ENCODE measurements around the gene NRTN. TPM values are rescaled to one million over a fixed set of nuclear protein-coding genes. Genes with fewer than 3 reads are reported as not detected.

Gene NRTN
- total RNA-seq, 1 donor from 2014 or later: 0.40 TPM

DNA sequence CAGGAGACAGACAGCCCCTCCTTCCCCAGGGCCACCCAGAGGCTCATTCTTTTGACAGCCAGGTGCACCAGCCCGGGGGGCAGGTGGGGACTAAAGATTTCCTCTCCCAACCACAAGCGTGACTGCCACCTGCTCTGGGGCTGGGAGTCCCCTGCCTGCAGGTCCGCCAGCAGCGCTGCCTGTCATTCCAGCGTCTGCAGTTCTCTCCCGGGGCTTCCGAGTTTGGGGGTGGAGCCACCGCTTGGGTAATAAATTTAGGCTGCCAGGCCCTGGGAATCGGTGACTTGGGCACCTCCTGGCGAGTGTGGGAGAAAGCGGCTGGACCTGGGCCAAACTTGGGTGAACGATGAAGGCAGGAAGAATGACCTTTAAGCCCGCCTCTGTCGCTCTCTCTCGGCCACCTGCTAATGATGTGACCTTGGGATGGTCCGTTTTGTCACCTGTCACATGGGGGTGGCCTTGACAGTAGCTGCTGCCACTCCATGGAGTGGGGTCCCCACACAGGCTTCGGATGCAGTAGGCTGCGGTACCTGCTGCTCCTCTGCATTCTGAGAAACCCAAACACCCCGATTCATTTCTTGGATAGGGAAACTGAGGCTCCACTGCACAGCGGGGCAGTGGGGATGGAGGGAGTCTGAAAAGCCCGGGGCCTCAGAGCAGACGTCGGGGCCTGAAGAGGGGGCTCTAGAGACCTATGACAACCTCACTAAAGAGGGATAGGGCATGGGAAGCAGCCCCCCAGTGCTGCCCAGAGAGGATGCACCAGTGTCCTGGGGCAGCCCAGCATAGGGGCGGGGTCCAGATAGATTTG is 21.9 kb downstream of the NRTN start:
- Mint-ChIP-seq H3K36me3 (ENCODE audit: unreplicated experiment) (no peaks in the 10 kb centered on the region), H3K9me3 (ENCODE audit: unreplicated experiment) (no peaks in the 10 kb centered on the region), H3K27ac (ENCODE audit: unreplicated experiment) (peak overlapping the region; percentile 44), H3K27me3 (ENCODE audit: unreplicated experiment) (no peaks in the 10 kb centered on the region), H3K4me3 (ENCODE audit: unreplicated experiment) (peak overlapping the region; percentile 78), H3K4me1 (ENCODE audit: unreplicated experiment) (peaks cover 8% of the 10 kb centered on the region)
- no peak for DNase-seq (ENCODE audit: extremely low spot score, unreplicated experiment)
- TF ChIP-seq CTCF (IDR thresholded peaks at IDR 0.05): no peak

GRCh38 chr19:5827342-5827890 is 22.5 kb downstream of the NRTN start:
- Mint-ChIP-seq H3K9me3 (ENCODE audit: unreplicated experiment) (no peaks in the 10 kb centered on the region), H3K4me3 (ENCODE audit: unreplicated experiment) (peak overlapping the region; percentile 78), H3K27me3 (ENCODE audit: unreplicated experiment) (no peaks in the 10 kb centered on the region), H3K4me1 (ENCODE audit: unreplicated experiment) (peaks cover 8% of the 10 kb centered on the region), H3K36me3 (ENCODE audit: unreplicated experiment) (no peaks in the 10 kb centered on the region), H3K27ac (ENCODE audit: unreplicated experiment) (peak overlapping the region; percentile 44)
- no peak for DNase-seq (ENCODE audit: extremely low spot score, unreplicated experiment)
- no peak for TF ChIP-seq CTCF (IDR thresholded peaks at IDR 0.05)

GRCh38 chr19:5827891-5828660 is 23.2 kb downstream of the NRTN start:
- no peak for TF ChIP-seq CTCF (IDR thresholded peaks at IDR 0.05)
- Mint-ChIP-seq H3K36me3 (ENCODE audit: unreplicated experiment) (no peaks in the 10 kb centered on the region), H3K9me3 (ENCODE audit: unreplicated experiment) (no peaks in the 10 kb centered on the region), H3K27ac (ENCODE audit: unreplicated experiment) (peak overlapping the region; percentile 98), H3K27me3 (ENCODE audit: unreplicated experiment) (no peaks in the 10 kb centered on the region), H3K4me1 (ENCODE audit: unreplicated experiment) (peaks cover 8% of the 10 kb centered on the region), H3K4me3 (ENCODE audit: unreplicated experiment) (peak overlapping the region; percentile 98)
- peak; percentile 99 for DNase-seq (ENCODE audit: extremely low spot score, unreplicated experiment)

GRCh38 chr19:5828661-5829566 is 24.0 kb downstream of the NRTN start:
- Mint-ChIP-seq H3K9me3 (ENCODE audit: unreplicated experiment) (no peaks in the 10 kb centered on the region), H3K27me3 (ENCODE audit: unreplicated experiment) (peaks cover 3% of the 10 kb centered on the region), H3K36me3 (ENCODE audit: unreplicated experiment) (no peaks in the 10 kb centered on the region), H3K4me1 (ENCODE audit: unreplicated experiment) (peaks cover 8% of the 10 kb centered on the region), H3K4me3 (ENCODE audit: unreplicated experiment) (peak overlapping the region; percentile 98), H3K27ac (ENCODE audit: unreplicated experiment) (peak overlapping the region; percentile 98)
- no peak for DNase-seq (ENCODE audit: extremely low spot score, unreplicated experiment)
- TF ChIP-seq CTCF (IDR thresholded peaks at IDR 0.05): no peak
